Measurements from ENCODE around the gene ARF3. TPM values are rescaled to one million over a fixed set of nuclear protein-coding genes. Genes with fewer than 3 reads are reported as not detected.

ARF3 gene
- total RNA-seq, 1 donor from 2014 or later = 128 TPM

GRCh38 chr12:48907245-48907644 is 50.0 kb downstream of the ARF3 start:
- DNase-seq (ENCODE audit: low spot score) = no peak
- TF ChIP-seq CTCF (IDR thresholded peaks at IDR 0.05) = no peak
- Mint-ChIP-seq H3K9me3 (ENCODE audit: low read depth) (no peaks in the 10 kb centered on the region), H3K4me3 (ENCODE audit: unreplicated experiment) (no peak overlapping the region), H3K36me3 (ENCODE audit: low read depth) (no peaks in the 10 kb centered on the region), H3K27ac (ENCODE audit: unreplicated experiment) (no peak overlapping the region), H3K27me3 (ENCODE audit: low read depth) (no peaks in the 10 kb centered on the region), H3K4me1 (ENCODE audit: low read depth) (peaks cover 12% of the 10 kb centered on the region)

GRCh38 chr12:48903982-48904411 is 53.3 kb downstream of the ARF3 start:
- TF ChIP-seq CTCF (IDR thresholded peaks at IDR 0.05) = peak; percentile 88
- Mint-ChIP-seq H3K4me1 (ENCODE audit: low read depth) (peaks cover 12% of the 10 kb centered on the region), H3K27ac (ENCODE audit: unreplicated experiment) (no peak overlapping the region), H3K9me3 (ENCODE audit: low read depth) (no peaks in the 10 kb centered on the region), H3K27me3 (ENCODE audit: low read depth) (no peaks in the 10 kb centered on the region), H3K4me3 (ENCODE audit: unreplicated experiment) (peak overlapping the region; percentile 82), H3K36me3 (ENCODE audit: low read depth) (no peaks in the 10 kb centered on the region)
- peak; percentile 68 for DNase-seq (ENCODE audit: low spot score)

GRCh38 chr12:48903363-48903981 is 53.8 kb downstream of the ARF3 start:
- TF ChIP-seq CTCF (IDR thresholded peaks at IDR 0.05) = no peak
- H3K27me3 Mint-ChIP-seq (ENCODE audit: low read depth) = peaks cover 2% of the 10 kb centered on the region
- no peak overlapping the region for H3K27ac Mint-ChIP-seq (ENCODE audit: unreplicated experiment)
- H3K4me1 Mint-ChIP-seq (ENCODE audit: low read depth) = peaks cover 12% of the 10 kb centered on the region
- H3K9me3 Mint-ChIP-seq (ENCODE audit: low read depth) = no peaks in the 10 kb centered on the region
- DNase-seq (ENCODE audit: low spot score) = no peak
- peak overlapping the region; percentile 42 for H3K4me3 Mint-ChIP-seq (ENCODE audit: unreplicated experiment)
- no peaks in the 10 kb centered on the region for H3K36me3 Mint-ChIP-seq (ENCODE audit: low read depth)

GRCh38 chr12:48901278-48901677 is 56.0 kb downstream of the ARF3 start:
- H3K4me3 Mint-ChIP-seq (ENCODE audit: unreplicated experiment) = no peak overlapping the region
- no peaks in the 10 kb centered on the region for H3K9me3 Mint-ChIP-seq (ENCODE audit: low read depth)
- no peaks in the 10 kb centered on the region for H3K36me3 Mint-ChIP-seq (ENCODE audit: low read depth)
- DNase-seq (ENCODE audit: low spot score) = no peak
- H3K4me1 Mint-ChIP-seq (ENCODE audit: low read depth) = peaks cover 12% of the 10 kb centered on the region
- peaks cover 10% of the 10 kb centered on the region for H3K27me3 Mint-ChIP-seq (ENCODE audit: low read depth)
- no peak overlapping the region for H3K27ac Mint-ChIP-seq (ENCODE audit: unreplicated experiment)
- no peak for TF ChIP-seq CTCF (IDR thresholded peaks at IDR 0.05)

GRCh38 chr12:48899651-48900050 is 57.6 kb downstream of the ARF3 start:
- no peak for TF ChIP-seq CTCF (IDR thresholded peaks at IDR 0.05)

More at GRCh38 chr12:48899651-48900050, 57.6 kb downstream of the ARF3 start:
- Mint-ChIP-seq H3K27ac (ENCODE audit: unreplicated experiment) (no peak overlapping the region), H3K4me1 (ENCODE audit: low read depth) (peaks cover 10% of the 10 kb centered on the region), H3K27me3 (ENCODE audit: low read depth) (peaks cover 10% of the 10 kb centered on the region), H3K4me3 (ENCODE audit: unreplicated experiment) (no peak overlapping the region), H3K9me3 (ENCODE audit: low read depth) (no peaks in the 10 kb centered on the region), H3K36me3 (ENCODE audit: low read depth) (no peaks in the 10 kb centered on the region)
- no peak for DNase-seq (ENCODE audit: low spot score)
